ENCODE measurements around the gene MYOM1.
"Not testable (repeated sequence)": the region's sequence is repeated elsewhere in the genome, so short reads cannot be mapped to it uniquely, and the experiment has no call there.

Gene MYOM1

DNA sequence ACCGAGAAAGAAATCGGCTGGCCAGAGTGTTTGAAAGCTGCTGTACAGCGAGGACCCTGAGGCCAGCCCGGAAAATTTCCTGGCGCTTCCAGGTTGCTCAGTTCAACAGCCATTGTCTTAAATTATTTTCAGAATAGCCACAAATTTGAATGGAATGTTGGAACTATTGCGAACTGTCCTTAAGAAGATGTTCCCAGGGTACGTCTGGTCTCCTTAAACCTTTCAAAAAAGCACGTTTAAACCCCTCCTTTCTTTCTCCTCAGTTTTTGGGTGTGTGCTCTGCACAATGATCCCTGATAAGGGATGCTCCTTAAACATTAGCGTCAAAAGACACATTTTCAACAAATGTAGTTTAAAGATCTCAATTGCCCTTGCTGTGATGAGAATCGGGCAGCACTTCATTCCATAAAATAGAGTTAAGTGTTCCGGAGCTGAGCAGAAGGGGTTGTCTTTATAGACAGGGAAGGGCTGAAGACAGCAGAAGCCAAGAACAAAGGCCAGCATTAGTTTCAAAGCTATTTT lies 192.3 kb downstream of the MYOM1 start:
- no peak for DNase-seq (ENCODE audit: low read depth)

DNA sequence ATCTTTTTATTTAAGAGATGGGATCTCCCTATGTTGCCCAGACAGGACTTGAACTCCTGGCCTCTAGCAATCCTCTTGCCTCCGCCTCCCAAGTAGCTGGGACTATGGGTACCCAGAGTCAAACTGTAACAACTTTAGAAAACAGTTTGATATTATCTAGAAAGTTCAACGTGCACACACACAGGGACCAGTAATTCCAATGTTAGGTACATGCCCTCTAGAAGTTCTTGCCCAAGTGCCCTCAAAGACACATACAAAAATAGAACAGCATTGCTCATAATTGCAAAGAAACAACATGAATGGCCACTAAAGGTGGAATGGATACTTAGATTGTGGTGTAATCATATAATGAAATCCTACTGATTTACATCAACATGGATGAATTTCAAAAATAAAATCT lies 194.2 kb downstream of the MYOM1 start:
- DNase-seq (ENCODE audit: low read depth) = no peak

DNA sequence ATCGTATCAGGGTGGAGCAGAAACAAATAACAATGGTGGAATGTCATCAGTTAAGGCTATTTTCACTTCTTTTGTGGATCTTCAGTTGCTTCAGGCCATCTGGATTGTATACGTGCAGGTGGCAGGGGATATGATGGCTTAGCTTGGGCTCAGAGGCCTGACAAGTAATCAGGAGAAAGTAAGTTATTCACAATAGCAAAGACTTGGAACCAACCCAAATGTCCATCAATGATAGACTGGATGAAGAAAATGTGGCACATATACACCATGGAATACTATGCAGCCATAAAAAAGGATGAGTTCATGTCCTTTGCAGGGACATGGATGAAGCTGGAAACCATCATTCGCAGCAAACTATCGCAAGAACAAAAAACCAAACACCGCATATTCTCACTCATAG lies 196.2 kb downstream of the MYOM1 start:
- DNase-seq (ENCODE audit: low read depth) = not testable (repeated sequence)

All from HS-5 (cell line).